Germinal center (tissue), 1 donor: ENCODE results near the gene FSTL1.
"Not testable (repeated sequence)": the region's sequence is repeated elsewhere in the genome, so short reads cannot be mapped to it uniquely, and the experiment has no call there.

Source experiments
- DNase-seq: peaks from one replicate; pipeline ENCODE4 v3.0.0; 2012; ENCODE audit warnings: mixed read lengths, low spot score

The FSTL1 gene

GRCh38 chr3:120418446-120418845, 32.3 kb downstream of the FSTL1 start:
- no peak for DNase-seq

GRCh38 chr3:120417272-120417911, 33.4 kb downstream of the FSTL1 start:
- DNase-seq: peak; percentile 95

- DNase-seq: no peak
These were observed 33.9 kb downstream of the FSTL1 start for GRCh38 chr3:120416868-120417267.

- no peak for DNase-seq
These were observed 35.0 kb downstream of the FSTL1 start for GRCh38 chr3:120415756-120416155.

GRCh38 chr3:120410541-120410940, 40.3 kb downstream of the FSTL1 start:
- DNase-seq: no peak

GRCh38 chr3:120410116-120410515, 40.7 kb downstream of the FSTL1 start:
- DNase-seq: no peak

GRCh38 chr3:120407508-120408287, 43.1 kb downstream of the FSTL1 start:
- DNase-seq: no peak

- DNase-seq: no peak
These were observed 45.9 kb downstream of the FSTL1 start for GRCh38 chr3:120404876-120405275.

- no peak for DNase-seq
These were observed 48.5 kb downstream of the FSTL1 start for GRCh38 chr3:120402257-120402656.

GRCh38 chr3:120399372-120399771, 51.4 kb downstream of the FSTL1 start:
- peak; percentile 46 for DNase-seq

- DNase-seq: peak; percentile 18
These were observed 54.3 kb downstream of the FSTL1 start for GRCh38 chr3:120396469-120396868.

GRCh38 chr3:120394347-120394746, 56.4 kb downstream of the FSTL1 start:
- no peak for DNase-seq

GRCh38 chr3:120393761-120394160, 57.0 kb downstream of the FSTL1 start:
- no peak for DNase-seq

- DNase-seq: no peak
These were observed 57.5 kb downstream of the FSTL1 start for GRCh38 chr3:120393243-120393642.

- no peak for DNase-seq
These were observed 67.8 kb downstream of the FSTL1 start for GRCh38 chr3:120382941-120383447.

- no peak for DNase-seq
These were observed 69.3 kb downstream of the FSTL1 start for GRCh38 chr3:120381503-120381902.

- not testable (repeated sequence) for DNase-seq
These were observed 72.8 kb downstream of the FSTL1 start for GRCh38 chr3:120377948-120378347.

- DNase-seq: no peak
These were observed 80.3 kb downstream of the FSTL1 start for GRCh38 chr3:120370463-120370862.

- DNase-seq: no peak
These were observed 81.7 kb downstream of the FSTL1 start for GRCh38 chr3:120369037-120369467.

GRCh38 chr3:120368172-120368571, 82.6 kb downstream of the FSTL1 start:
- DNase-seq: no peak

- no peak for DNase-seq
These were observed 86.0 kb downstream of the FSTL1 start for GRCh38 chr3:120364821-120365220.

- DNase-seq: no peak
These were observed 86.7 kb downstream of the FSTL1 start for GRCh38 chr3:120364101-120364500.

- no peak for DNase-seq
These were observed 93.0 kb downstream of the FSTL1 start for GRCh38 chr3:120357807-120358206.
